GM12878 (cell line): ENCODE results near the gene NTMT2.

Source experiments
- EGR1 ChIP-seq, 2 experiments: IDR thresholded peaks; 1 replicate in 1 of 2; 2 replicates in 1 of 2; pipeline ENCODE4 v1.6.1; 2011 to 2012; ENCODE audit warnings: low read depth in 2 of 2, low read length in 2 of 2, borderline replicate concordance in 1 of 2, mild to moderate bottlenecking in 1 of 2, moderate library complexity in 1 of 2
- TCF12 ChIP-seq: IDR thresholded peaks from 2 replicates; pipeline ENCODE4 v1.6.1; 2011; ENCODE audit warnings: low read depth, mild to moderate bottlenecking, low read length
- TF ChIP-seq, protein P1 (sequence below), 3 experiments: IDR thresholded peaks in 2 of 3; conservative IDR thresholded peaks in 1 of 3; 2 replicates each; pipeline ENCODE4 v1.5.1; 2011; ENCODE audit warnings: low read depth in 3 of 3, low read length in 3 of 3, mild to moderate bottlenecking in 3 of 3, control low read depth in 2 of 3, moderate library complexity in 2 of 3, inconsistent platforms in 1 of 3, mixed read lengths in 1 of 3; ENCODE audit not compliant: control insufficient read depth in 2 of 3, insufficient read depth in 1 of 3; ENCODE audit errors: extremely low read depth in 1 of 3
- TF ChIP-seq, protein P2 (sequence below): IDR thresholded peaks from 2 replicates; pipeline ENCODE4 v1.6.1; 2011; ENCODE audit warnings: borderline replicate concordance, low read depth, mild to moderate bottlenecking, moderate library complexity, mixed read lengths, low read length; ENCODE audit not compliant: insufficient read depth; ENCODE audit errors: extremely low read length

DNA sequence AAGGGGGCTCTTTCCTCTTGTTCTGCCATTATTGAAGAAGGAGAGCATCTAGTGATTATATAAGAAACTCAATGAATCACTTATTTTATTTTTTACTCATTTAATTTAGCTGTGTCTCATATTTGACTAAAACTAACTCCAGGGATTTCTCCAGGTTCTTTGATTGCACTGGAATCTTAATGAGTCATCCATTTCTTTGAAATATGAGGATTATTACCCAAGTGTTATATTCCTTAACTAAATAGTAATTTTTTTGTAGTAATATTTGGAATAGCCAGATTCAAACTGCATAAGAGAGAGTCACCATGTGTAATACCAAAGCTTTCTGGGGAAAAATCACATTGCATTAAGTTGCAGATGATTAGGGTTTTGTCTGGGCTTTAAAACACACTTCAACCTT, 59.5 kb downstream of the NTMT2 start:
- TF ChIP-seq TCF12 (no peak), EGR1 (IDR thresholded peaks at IDR 0.05; ENCODE audit: borderline replicate concordance in 1 of 2, low read depth in 2 of 2, low read length in 2 of 2) (no peak)
- TF ChIP-seq, protein P1, sequence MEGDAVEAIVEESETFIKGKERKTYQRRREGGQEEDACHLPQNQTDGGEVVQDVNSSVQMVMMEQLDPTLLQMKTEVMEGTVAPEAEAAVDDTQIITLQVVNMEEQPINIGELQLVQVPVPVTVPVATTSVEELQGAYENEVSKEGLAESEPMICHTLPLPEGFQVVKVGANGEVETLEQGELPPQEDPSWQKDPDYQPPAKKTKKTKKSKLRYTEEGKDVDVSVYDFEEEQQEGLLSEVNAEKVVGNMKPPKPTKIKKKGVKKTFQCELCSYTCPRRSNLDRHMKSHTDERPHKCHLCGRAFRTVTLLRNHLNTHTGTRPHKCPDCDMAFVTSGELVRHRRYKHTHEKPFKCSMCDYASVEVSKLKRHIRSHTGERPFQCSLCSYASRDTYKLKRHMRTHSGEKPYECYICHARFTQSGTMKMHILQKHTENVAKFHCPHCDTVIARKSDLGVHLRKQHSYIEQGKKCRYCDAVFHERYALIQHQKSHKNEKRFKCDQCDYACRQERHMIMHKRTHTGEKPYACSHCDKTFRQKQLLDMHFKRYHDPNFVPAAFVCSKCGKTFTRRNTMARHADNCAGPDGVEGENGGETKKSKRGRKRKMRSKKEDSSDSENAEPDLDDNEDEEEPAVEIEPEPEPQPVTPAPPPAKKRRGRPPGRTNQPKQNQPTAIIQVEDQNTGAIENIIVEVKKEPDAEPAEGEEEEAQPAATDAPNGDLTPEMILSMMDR (IDR thresholded peaks at IDR 0.05 in 2 of 3, conservative IDR thresholded peaks at IDR 0.05 in 1 of 3; ENCODE audit: control insufficient read depth in 2 of 3, extremely low read depth in 1 of 3, insufficient read depth in 1 of 3, low read depth in 3 of 3, low read length in 3 of 3) = no peak
- TF ChIP-seq, protein P2, sequence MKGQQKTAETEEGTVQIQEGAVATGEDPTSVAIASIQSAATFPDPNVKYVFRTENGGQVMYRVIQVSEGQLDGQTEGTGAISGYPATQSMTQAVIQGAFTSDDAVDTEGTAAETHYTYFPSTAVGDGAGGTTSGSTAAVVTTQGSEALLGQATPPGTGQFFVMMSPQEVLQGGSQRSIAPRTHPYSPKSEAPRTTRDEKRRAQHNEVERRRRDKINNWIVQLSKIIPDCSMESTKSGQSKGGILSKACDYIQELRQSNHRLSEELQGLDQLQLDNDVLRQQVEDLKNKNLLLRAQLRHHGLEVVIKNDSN = no peak
